KOPT-K1 (cell line): ENCODE results near the gene CNTNAP2.
"Not testable (repeated sequence)": the region's sequence is repeated elsewhere in the genome, so short reads cannot be mapped to it uniquely, and the experiment has no call there.

ENCODE experiments used
- H3K27ac ChIP-seq: fragments of 200-600 bp; sonication (generic); 2 replicates; pipeline ENCODE4 v1.5.1; 2016; ENCODE audit warnings: antibody characterized with exemption, mild to moderate bottlenecking, low read depth, low read length; ENCODE audit not compliant: poor library complexity, severe bottlenecking
- H3K36me3 ChIP-seq: fragments of 200-600 bp; sonication (generic); 2 replicates; pipeline ENCODE4 v1.5.1; 2017; ENCODE audit warnings: antibody characterized with exemption, mild to moderate bottlenecking, low read length, moderate library complexity; ENCODE audit not compliant: insufficient read depth
- H3K9me3 ChIP-seq: fragments of 200-600 bp; sonication (generic); 2 replicates; pipeline ENCODE4 v1.5.1; 2017; ENCODE audit warnings: antibody characterized with exemption, low read length, mild to moderate bottlenecking; ENCODE audit not compliant: insufficient read depth, poor library complexity, severe bottlenecking

The CNTNAP2 gene

GRCh38 chr7:147081117-147081516 is 964.5 kb downstream of the CNTNAP2 start:
- no peaks in the 10 kb centered on the region for H3K36me3 ChIP-seq
- no peaks in the 10 kb centered on the region for H3K9me3 ChIP-seq
- H3K27ac ChIP-seq: no peak overlapping the region

GRCh38 chr7:147089051-147089461 is 972.5 kb downstream of the CNTNAP2 start:
- Histone ChIP-seq H3K27ac (no peak overlapping the region), H3K36me3 (no peaks in the 10 kb centered on the region), H3K9me3 (no peaks in the 10 kb centered on the region)

- Histone ChIP-seq H3K27ac (no peak overlapping the region), H3K9me3 (no peaks in the 10 kb centered on the region), H3K36me3 (no peaks in the 10 kb centered on the region)
Measured at GRCh38 chr7:147089608-147090007, 973.0 kb downstream of the CNTNAP2 start.

GRCh38 chr7:147096629-147097028 is 980.0 kb downstream of the CNTNAP2 start:
- H3K27ac ChIP-seq: no peak overlapping the region
- H3K9me3 ChIP-seq: no peaks in the 10 kb centered on the region
- H3K36me3 ChIP-seq: no peaks in the 10 kb centered on the region

GRCh38 chr7:147103224-147103623 is 986.6 kb downstream of the CNTNAP2 start:
- H3K9me3 ChIP-seq: no peaks in the 10 kb centered on the region
- no peak overlapping the region for H3K27ac ChIP-seq
- H3K36me3 ChIP-seq: no peaks in the 10 kb centered on the region

GRCh38 chr7:147106746-147107145 is 990.1 kb downstream of the CNTNAP2 start:
- Histone ChIP-seq H3K36me3 (no peaks in the 10 kb centered on the region), H3K27ac (no peak overlapping the region), H3K9me3 (no peaks in the 10 kb centered on the region)

- H3K9me3 ChIP-seq: peaks cover 11% of the 10 kb centered on the region
- not testable (repeated sequence) for H3K36me3 ChIP-seq, H3K27ac ChIP-seq
Measured at GRCh38 chr7:147114525-147114924, 997.9 kb downstream of the CNTNAP2 start.

- Histone ChIP-seq H3K9me3 (no peaks in the 10 kb centered on the region), H3K36me3 (no peaks in the 10 kb centered on the region), H3K27ac (no peak overlapping the region)
Measured at GRCh38 chr7:147136352-147136751, 1019.8 kb downstream of the CNTNAP2 start.

- H3K27ac ChIP-seq: no peak overlapping the region
- no peaks in the 10 kb centered on the region for H3K36me3 ChIP-seq
- no peaks in the 10 kb centered on the region for H3K9me3 ChIP-seq
Measured at GRCh38 chr7:147145194-147145593, 1028.6 kb downstream of the CNTNAP2 start.

- Histone ChIP-seq H3K9me3 (no peaks in the 10 kb centered on the region), H3K36me3 (no peaks in the 10 kb centered on the region), H3K27ac (no peak overlapping the region)
Measured at GRCh38 chr7:147146169-147146568, 1029.6 kb downstream of the CNTNAP2 start.

- Histone ChIP-seq H3K36me3 (no peaks in the 10 kb centered on the region), H3K27ac (no peak overlapping the region), H3K9me3 (no peaks in the 10 kb centered on the region)
Measured at GRCh38 chr7:147151661-147152060, 1035.1 kb downstream of the CNTNAP2 start.

- Histone ChIP-seq H3K9me3 (no peaks in the 10 kb centered on the region), H3K36me3 (no peaks in the 10 kb centered on the region), H3K27ac (no peak overlapping the region)
Measured at GRCh38 chr7:147153571-147153970, 1037.0 kb downstream of the CNTNAP2 start.

- Histone ChIP-seq H3K9me3 (no peaks in the 10 kb centered on the region), H3K27ac (no peak overlapping the region), H3K36me3 (no peaks in the 10 kb centered on the region)
Measured at GRCh38 chr7:147161405-147161804, 1044.8 kb downstream of the CNTNAP2 start.

- Histone ChIP-seq H3K9me3 (no peaks in the 10 kb centered on the region), H3K27ac (no peak overlapping the region), H3K36me3 (no peaks in the 10 kb centered on the region)
Measured at GRCh38 chr7:147170341-147171012, 1053.9 kb downstream of the CNTNAP2 start.

GRCh38 chr7:147171013-147171391 is 1054.4 kb downstream of the CNTNAP2 start:
- Histone ChIP-seq H3K36me3 (no peaks in the 10 kb centered on the region), H3K27ac (no peak overlapping the region), H3K9me3 (no peaks in the 10 kb centered on the region)

- Histone ChIP-seq H3K9me3 (no peaks in the 10 kb centered on the region), H3K27ac (no peak overlapping the region), H3K36me3 (no peaks in the 10 kb centered on the region)
Measured at GRCh38 chr7:147173883-147174282, 1057.3 kb downstream of the CNTNAP2 start.
